Measurements from ENCODE around the gene BMPR1A. TPM values are rescaled to one million over a fixed set of nuclear protein-coding genes. Genes with fewer than 3 reads are reported as not detected.

Gene BMPR1A
- total and polyA plus RNA-seq, 9 of the 15 experiments (the other 6 are each of a cell fraction or from before 2014, with no cell fraction given), result 1.6 to 17.5 (median 9.1) TPM

DNA sequence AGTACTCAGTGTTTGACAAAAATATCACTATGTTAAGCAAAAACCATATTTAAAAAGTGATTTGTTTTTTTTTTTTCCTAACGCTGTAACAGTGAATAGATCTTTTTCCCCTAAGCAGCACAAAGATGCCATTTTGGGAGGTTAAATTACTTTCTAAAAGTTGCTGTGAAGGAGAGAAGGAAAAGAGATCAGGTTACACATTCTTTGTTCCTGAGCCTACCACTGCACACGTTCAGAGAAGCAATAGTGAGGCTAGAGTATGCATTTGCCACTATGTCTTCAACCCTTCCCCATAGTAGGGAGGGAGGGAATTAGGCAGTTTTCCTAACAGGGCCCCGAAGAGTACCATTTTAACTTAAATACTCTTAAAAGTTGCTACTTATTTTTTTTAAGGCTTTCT lies 38.9 kb downstream of the BMPR1A start:
- ATAC-seq (peak; percentile 94), FAIRE-seq (peak; percentile 76), DNase-seq (ENCODE audit: extremely low read depth in 1 of 4, low spot score in 3 of 4) (peak in 3 of 4 experiments; percentile 14 to 68 (median 49))
- intact Hi-C loops (cut with micrococcal nuclease), result loop anchor here (5.0 kb wide), 1 partner anchor 38 kb away; the partner anchor contains the start of gene BMPR1A
- no peaks in the 10 kb centered on the region for H4K20me1 ChIP-seq (replicated peaks; ENCODE audit: control insufficient read depth, insufficient read depth, low read length)
- H3K9me3 ChIP-seq (replicated peaks; ENCODE audit: control insufficient read depth, insufficient read depth, low read depth, low read length), result no peaks in the 10 kb centered on the region; the same call in 1 of the 2 replicates
- H3K9me1 ChIP-seq (ENCODE audit: control insufficient read depth, insufficient read depth, low read length), result no peaks in the 10 kb centered on the region
- no peak overlapping the region for H3K4me3 ChIP-seq
- peaks cover 0 to 3% of the 10 kb centered on the region in 2 experiments; a peak in 3 of 5 replicates for H3K4me1 ChIP-seq (replicated peaks in 1 of 2; ENCODE audit: control insufficient read depth in 2 of 2, insufficient read depth in 2 of 2, low read length in 2 of 2)
- H3K27ac ChIP-seq (ENCODE audit: extremely low read depth, low read depth, low read length), result peak overlapping the region; percentile 72; the same call in 2 of the 3 replicates
- no peaks in the 10 kb centered on the region for H3K36me3 ChIP-seq (ENCODE audit: control insufficient read depth, insufficient read depth, low read length)
- WGBS (ENCODE audit: insufficient coverage, low coverage, missing lambda C conversion rate), result 12% methylated on average over 3 of the region's 3 CpGs
- CTCF ChIA-PET (ENCODE audit: low intra/inter-chr PET ratio), result no interaction called here
- POLR2A ChIA-PET, result no interaction called here
- H3K4me2 ChIP-seq (ENCODE audit: insufficient read depth, low read length), result no peak overlapping the region; the same call in 1 of the 2 replicates
- no peaks in the 10 kb centered on the region for H3K27me3 ChIP-seq (ENCODE audit: control insufficient read depth in 2 of 2, insufficient read depth in 2 of 2, low read length in 2 of 2)
- H3K9ac ChIP-seq (ENCODE audit: insufficient read depth in 1 of 2, low read depth in 2 of 2, low read length in 2 of 2), result peak overlapping the region in 1 of 2 experiments; percentile 30; a peak in 1 of 4 replicates
- BruUV-seq (replicated peaks), result no TSS peak
- H2AFZ ChIP-seq (ENCODE audit: low read depth, low read length), result no peak overlapping the region
- TF ChIP-seq KDM2B (CRISPR knock-in tag; IDR thresholded peaks at IDR 0.05) (no peak), NCOA1 (IDR thresholded peaks at IDR 0.05; ENCODE audit: low read depth) (no peak), ZNF24 (IDR thresholded peaks at IDR 0.05) (peak; percentile 90)
- in situ Hi-C loops (cut with MboI), result no loop called here
- H3K79me2 ChIP-seq (ENCODE audit: control insufficient read depth, insufficient read depth, low read length), result peaks cover 28% of the 10 kb centered on the region

DNA sequence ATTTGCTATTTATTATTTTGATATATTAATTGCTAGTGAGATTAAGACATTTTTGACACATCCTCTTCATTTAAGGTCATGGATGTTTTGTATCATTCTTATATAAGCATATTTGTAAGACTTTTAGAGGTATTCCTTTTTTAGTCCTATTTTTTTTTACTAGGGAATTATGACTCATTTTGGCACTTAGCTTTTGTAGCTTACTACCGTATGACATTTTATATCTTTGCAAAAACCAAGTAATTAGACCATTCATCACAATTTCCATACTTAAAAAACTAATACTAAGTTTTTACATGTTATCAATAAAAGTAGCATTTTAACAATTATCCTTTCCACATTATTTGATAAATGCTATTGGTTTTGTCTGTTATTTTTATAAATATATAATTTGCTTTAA lies 41.6 kb downstream of the BMPR1A start:
- Histone ChIP-seq H2AFZ (ENCODE audit: low read depth, low read length) (no peak overlapping the region), H3K4me1 (replicated peaks in 1 of 2; ENCODE audit: control insufficient read depth in 2 of 2, insufficient read depth in 2 of 2, low read length in 2 of 2) (peaks cover 0 to 3% of the 10 kb centered on the region in 2 experiments; a peak in 3 of 5 replicates), H3K4me3 (no peak overlapping the region), H3K27ac (ENCODE audit: extremely low read depth, low read depth, low read length) (no peak overlapping the region), H3K9ac (ENCODE audit: insufficient read depth in 1 of 2, low read depth in 2 of 2, low read length in 2 of 2) (no peak overlapping the region), H3K9me1 (ENCODE audit: control insufficient read depth, insufficient read depth, low read length) (no peaks in the 10 kb centered on the region), H3K27me3 (ENCODE audit: control insufficient read depth in 2 of 2, insufficient read depth in 2 of 2, low read length in 2 of 2) (no peaks in the 10 kb centered on the region), H3K79me2 (ENCODE audit: control insufficient read depth, insufficient read depth, low read length) (peaks cover 30% of the 10 kb centered on the region), H3K9me3 (replicated peaks; ENCODE audit: control insufficient read depth, insufficient read depth, low read depth, low read length) (no peaks in the 10 kb centered on the region; the same call in 1 of the 2 replicates), H4K20me1 (replicated peaks; ENCODE audit: control insufficient read depth, insufficient read depth, low read length) (no peaks in the 10 kb centered on the region), H3K4me2 (ENCODE audit: insufficient read depth, low read length) (no peak overlapping the region), H3K36me3 (ENCODE audit: control insufficient read depth, insufficient read depth, low read length) (no peaks in the 10 kb centered on the region)
- ATAC-seq, result no peak
- DNase-seq (ENCODE audit: extremely low read depth in 1 of 4, low spot score in 3 of 4), result no peak
- POLR2A ChIA-PET, result interaction anchor here (1.1 kb wide), 1 partner anchor 25 kb away, joined by 4 read pairs; no protein-coding TSS in a partner anchor
- in situ Hi-C loops (cut with MboI), result no loop called here
- 70% methylated on average over 1 of the region's 1 CpG for WGBS (ENCODE audit: insufficient coverage, low coverage, missing lambda C conversion rate)
- no peak for FAIRE-seq
- CTCF ChIA-PET (ENCODE audit: low intra/inter-chr PET ratio), result interaction anchor here (0.7 kb wide), 1 partner anchor 184 kb away, joined by 3 read pairs; no protein-coding TSS in a partner anchor
- no TSS peak for BruUV-seq (replicated peaks)
- intact Hi-C loops (cut with micrococcal nuclease), result loop anchor here (5.0 kb wide), 1 partner anchor 41 kb away; the partner anchor contains the start of gene BMPR1A
- TF ChIP-seq MECOM (CRISPR knock-in tag; IDR thresholded peaks at IDR 0.05) (no peak), NFE2 (IDR thresholded peaks at IDR 0.05; ENCODE audit: low read depth) (no peak), FOXA3 (CRISPR knock-in tag; conservative IDR thresholded peaks at IDR 0.05 in 1 of 2, IDR thresholded peaks at IDR 0.05 in 1 of 2) (no peak), DMBX1 (CRISPR knock-in tag; IDR thresholded peaks at IDR 0.05; ENCODE audit: borderline replicate concordance) (no peak), ZBED1 (IDR thresholded peaks at IDR 0.05) (no peak)
- TF ChIP-seq, protein P1, sequence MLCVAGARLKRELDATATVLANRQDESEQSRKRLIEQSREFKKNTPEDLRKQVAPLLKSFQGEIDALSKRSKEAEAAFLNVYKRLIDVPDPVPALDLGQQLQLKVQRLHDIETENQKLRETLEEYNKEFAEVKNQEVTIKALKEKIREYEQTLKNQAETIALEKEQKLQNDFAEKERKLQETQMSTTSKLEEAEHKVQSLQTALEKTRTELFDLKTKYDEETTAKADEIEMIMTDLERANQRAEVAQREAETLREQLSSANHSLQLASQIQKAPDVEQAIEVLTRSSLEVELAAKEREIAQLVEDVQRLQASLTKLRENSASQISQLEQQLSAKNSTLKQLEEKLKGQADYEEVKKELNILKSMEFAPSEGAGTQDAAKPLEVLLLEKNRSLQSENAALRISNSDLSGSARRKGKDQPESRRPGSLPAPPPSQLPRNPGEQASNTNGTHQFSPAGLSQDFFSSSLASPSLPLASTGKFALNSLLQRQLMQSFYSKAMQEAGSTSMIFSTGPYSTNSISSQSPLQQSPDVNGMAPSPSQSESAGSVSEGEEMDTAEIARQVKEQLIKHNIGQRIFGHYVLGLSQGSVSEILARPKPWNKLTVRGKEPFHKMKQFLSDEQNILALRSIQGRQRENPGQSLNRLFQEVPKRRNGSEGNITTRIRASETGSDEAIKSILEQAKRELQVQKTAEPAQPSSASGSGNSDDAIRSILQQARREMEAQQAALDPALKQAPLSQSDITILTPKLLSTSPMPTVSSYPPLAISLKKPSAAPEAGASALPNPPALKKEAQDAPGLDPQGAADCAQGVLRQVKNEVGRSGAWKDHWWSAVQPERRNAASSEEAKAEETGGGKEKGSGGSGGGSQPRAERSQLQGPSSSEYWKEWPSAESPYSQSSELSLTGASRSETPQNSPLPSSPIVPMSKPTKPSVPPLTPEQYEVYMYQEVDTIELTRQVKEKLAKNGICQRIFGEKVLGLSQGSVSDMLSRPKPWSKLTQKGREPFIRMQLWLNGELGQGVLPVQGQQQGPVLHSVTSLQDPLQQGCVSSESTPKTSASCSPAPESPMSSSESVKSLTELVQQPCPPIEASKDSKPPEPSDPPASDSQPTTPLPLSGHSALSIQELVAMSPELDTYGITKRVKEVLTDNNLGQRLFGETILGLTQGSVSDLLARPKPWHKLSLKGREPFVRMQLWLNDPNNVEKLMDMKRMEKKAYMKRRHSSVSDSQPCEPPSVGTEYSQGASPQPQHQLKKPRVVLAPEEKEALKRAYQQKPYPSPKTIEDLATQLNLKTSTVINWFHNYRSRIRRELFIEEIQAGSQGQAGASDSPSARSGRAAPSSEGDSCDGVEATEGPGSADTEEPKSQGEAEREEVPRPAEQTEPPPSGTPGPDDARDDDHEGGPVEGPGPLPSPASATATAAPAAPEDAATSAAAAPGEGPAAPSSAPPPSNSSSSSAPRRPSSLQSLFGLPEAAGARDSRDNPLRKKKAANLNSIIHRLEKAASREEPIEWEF (CRISPR knock-in tag; IDR thresholded peaks at IDR 0.05), result no peak
- TF ChIP-seq, protein P2, sequence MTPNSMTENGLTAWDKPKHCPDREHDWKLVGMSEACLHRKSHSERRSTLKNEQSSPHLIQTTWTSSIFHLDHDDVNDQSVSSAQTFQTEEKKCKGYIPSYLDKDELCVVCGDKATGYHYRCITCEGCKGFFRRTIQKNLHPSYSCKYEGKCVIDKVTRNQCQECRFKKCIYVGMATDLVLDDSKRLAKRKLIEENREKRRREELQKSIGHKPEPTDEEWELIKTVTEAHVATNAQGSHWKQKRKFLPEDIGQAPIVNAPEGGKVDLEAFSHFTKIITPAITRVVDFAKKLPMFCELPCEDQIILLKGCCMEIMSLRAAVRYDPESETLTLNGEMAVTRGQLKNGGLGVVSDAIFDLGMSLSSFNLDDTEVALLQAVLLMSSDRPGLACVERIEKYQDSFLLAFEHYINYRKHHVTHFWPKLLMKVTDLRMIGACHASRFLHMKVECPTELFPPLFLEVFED (CRISPR knock-in tag; conservative IDR thresholded peaks at IDR 0.05), result no peak

Data from K562 (cell line).